ENCODE data around the gene FRS3. TPM values are rescaled to one million over a fixed set of nuclear protein-coding genes. Genes with fewer than 3 reads are reported as not detected.

The FRS3 gene
- total RNA-seq, 1 experiment from 2014 or later = 5.9 TPM

DNA sequence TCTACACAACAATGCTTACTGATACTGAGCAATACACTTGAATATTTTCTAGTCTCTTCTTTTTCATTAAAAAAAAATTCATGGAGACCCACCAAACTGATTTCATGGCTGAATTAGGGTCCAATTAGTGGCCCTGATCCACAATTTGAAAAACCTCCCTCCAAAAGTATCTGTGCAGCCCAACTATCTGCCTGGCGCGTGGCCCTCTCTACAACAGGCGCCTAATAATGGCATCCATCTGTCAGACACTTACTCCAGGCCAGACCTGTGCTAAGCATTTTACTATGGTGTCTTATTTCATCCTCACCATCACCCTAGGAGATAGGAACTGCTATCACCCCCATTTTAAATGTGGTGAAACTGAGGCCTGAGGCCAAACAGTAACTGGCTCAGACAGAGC lies 58.3 kb downstream of the FRS3 start:
- peaks cover 2 to 8% of the 10 kb centered on the region in 2 experiments; a peak in 3 of 4 replicates for H3K4me1 ChIP-seq (ENCODE audit: control insufficient read depth in 1 of 2, insufficient read depth in 2 of 2, low read length in 2 of 2)
- CTCF ChIA-PET = no interaction called here
- no peaks in the 10 kb centered on the region for H3K27me3 ChIP-seq (ENCODE audit: insufficient read depth, low read length)
- no peaks in the 10 kb centered on the region for H3K79me2 ChIP-seq (ENCODE audit: insufficient read depth, low read length)
- intact Hi-C loops (cut with micrococcal nuclease) = no loop called here
- POLR2A ChIA-PET = no interaction called here
- H2AFZ ChIP-seq (ENCODE audit: low read depth, low read length, poor library complexity, severe bottlenecking) = no peak overlapping the region
- BruUV-seq (replicated peaks) = no TSS peak
- no peaks in the 10 kb centered on the region for H3K36me3 ChIP-seq (ENCODE audit: control insufficient read depth in 1 of 2, insufficient read depth in 2 of 2, low read length in 2 of 2)
- H3K27ac ChIP-seq (ENCODE audit: low read depth, low read length) = no peak overlapping the region
- H3K9me2 ChIP-seq (ENCODE audit: insufficient read depth) = no peaks in the 10 kb centered on the region
- ATAC-seq (no peak), DNase-seq (ENCODE audit: low read depth, low spot score) (no peak)
- H3K4me3 ChIP-seq (replicated peaks in 1 of 2; ENCODE audit: low read depth in 1 of 2, low read length in 2 of 2) = no peak overlapping the region
- RAD21 ChIA-PET (ENCODE audit: low non-redundant PET in 1 of 2, low total read pairs in 2 of 2, uncharacterized antibody in 2 of 2, unreplicated experiment in 2 of 2) = no interaction called here
- H3K9me3 ChIP-seq (ENCODE audit: control insufficient read depth in 1 of 2, insufficient read depth in 1 of 2, low read depth in 1 of 2, low read length in 2 of 2) = no peaks in the 10 kb centered on the region
- H3K9ac ChIP-seq (ENCODE audit: low read length) = no peak overlapping the region
- no peaks in the 10 kb centered on the region for H4K20me1 ChIP-seq (ENCODE audit: insufficient read depth)
- H3K4me2 ChIP-seq (ENCODE audit: low read length) = no peak overlapping the region
- TF ChIP-seq ZNF274 (IDR thresholded peaks at IDR 0.05; ENCODE audit: low read depth, low read length) (no peak), CEBPB (IDR thresholded peaks at IDR 0.05; ENCODE audit: low read depth) (no peak), EZH2 (IDR thresholded peaks at IDR 0.05) (no peak), ZFX (IDR thresholded peaks at IDR 0.05) (no peak), ATF3 (IDR thresholded peaks at IDR 0.05) (no peak), JUND (IDR thresholded peaks at IDR 0.05) (no peak), ELF1 (IDR thresholded peaks at IDR 0.05; ENCODE audit: borderline replicate concordance, low read depth) (no peak), POLR2AphosphoS5 (IDR thresholded peaks at IDR 0.05; ENCODE audit: low read depth, low read length) (no peak), TCF7L2 (IDR thresholded peaks at IDR 0.05; ENCODE audit: borderline replicate concordance, extremely low read depth, insufficient read depth, insufficient read length) (no peak), POLR2A (IDR thresholded peaks at IDR 0.05; ENCODE audit: borderline replicate concordance, extremely low read depth, insufficient read depth, insufficient read length) (no peak), YY1 (IDR thresholded peaks at IDR 0.05; ENCODE audit: extremely low read depth, insufficient replicate concordance, low read depth, low read length) (no peak), SP1 (IDR thresholded peaks at IDR 0.05; ENCODE audit: low read depth) (no peak), MAX (IDR thresholded peaks at IDR 0.05) (no peak)
- TF ChIP-seq, protein P1, sequence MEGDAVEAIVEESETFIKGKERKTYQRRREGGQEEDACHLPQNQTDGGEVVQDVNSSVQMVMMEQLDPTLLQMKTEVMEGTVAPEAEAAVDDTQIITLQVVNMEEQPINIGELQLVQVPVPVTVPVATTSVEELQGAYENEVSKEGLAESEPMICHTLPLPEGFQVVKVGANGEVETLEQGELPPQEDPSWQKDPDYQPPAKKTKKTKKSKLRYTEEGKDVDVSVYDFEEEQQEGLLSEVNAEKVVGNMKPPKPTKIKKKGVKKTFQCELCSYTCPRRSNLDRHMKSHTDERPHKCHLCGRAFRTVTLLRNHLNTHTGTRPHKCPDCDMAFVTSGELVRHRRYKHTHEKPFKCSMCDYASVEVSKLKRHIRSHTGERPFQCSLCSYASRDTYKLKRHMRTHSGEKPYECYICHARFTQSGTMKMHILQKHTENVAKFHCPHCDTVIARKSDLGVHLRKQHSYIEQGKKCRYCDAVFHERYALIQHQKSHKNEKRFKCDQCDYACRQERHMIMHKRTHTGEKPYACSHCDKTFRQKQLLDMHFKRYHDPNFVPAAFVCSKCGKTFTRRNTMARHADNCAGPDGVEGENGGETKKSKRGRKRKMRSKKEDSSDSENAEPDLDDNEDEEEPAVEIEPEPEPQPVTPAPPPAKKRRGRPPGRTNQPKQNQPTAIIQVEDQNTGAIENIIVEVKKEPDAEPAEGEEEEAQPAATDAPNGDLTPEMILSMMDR (IDR thresholded peaks at IDR 0.05 in 2 of 3, conservative IDR thresholded peaks at IDR 0.05 in 1 of 3; ENCODE audit: borderline replicate concordance in 1 of 3, insufficient read depth in 1 of 3, low read depth in 2 of 3, low read length in 2 of 3) = no peak
- TF ChIP-seq, protein P2, sequence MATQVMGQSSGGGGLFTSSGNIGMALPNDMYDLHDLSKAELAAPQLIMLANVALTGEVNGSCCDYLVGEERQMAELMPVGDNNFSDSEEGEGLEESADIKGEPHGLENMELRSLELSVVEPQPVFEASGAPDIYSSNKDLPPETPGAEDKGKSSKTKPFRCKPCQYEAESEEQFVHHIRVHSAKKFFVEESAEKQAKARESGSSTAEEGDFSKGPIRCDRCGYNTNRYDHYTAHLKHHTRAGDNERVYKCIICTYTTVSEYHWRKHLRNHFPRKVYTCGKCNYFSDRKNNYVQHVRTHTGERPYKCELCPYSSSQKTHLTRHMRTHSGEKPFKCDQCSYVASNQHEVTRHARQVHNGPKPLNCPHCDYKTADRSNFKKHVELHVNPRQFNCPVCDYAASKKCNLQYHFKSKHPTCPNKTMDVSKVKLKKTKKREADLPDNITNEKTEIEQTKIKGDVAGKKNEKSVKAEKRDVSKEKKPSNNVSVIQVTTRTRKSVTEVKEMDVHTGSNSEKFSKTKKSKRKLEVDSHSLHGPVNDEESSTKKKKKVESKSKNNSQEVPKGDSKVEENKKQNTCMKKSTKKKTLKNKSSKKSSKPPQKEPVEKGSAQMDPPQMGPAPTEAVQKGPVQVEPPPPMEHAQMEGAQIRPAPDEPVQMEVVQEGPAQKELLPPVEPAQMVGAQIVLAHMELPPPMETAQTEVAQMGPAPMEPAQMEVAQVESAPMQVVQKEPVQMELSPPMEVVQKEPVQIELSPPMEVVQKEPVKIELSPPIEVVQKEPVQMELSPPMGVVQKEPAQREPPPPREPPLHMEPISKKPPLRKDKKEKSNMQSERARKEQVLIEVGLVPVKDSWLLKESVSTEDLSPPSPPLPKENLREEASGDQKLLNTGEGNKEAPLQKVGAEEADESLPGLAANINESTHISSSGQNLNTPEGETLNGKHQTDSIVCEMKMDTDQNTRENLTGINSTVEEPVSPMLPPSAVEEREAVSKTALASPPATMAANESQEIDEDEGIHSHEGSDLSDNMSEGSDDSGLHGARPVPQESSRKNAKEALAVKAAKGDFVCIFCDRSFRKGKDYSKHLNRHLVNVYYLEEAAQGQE (IDR thresholded peaks at IDR 0.05; ENCODE audit: low read depth) = no peak
